GM19452 (cell line): Measurements from ENCODE around the gene DGKB.

ENCODE experiments used
- ATAC-seq: cut with Tn5 transposase; IDR thresholded peaks from one replicate; pipeline ENCODE4 v1.9.1; 2021; ENCODE audit not compliant: unreplicated experiment

Gene DGKB

DNA sequence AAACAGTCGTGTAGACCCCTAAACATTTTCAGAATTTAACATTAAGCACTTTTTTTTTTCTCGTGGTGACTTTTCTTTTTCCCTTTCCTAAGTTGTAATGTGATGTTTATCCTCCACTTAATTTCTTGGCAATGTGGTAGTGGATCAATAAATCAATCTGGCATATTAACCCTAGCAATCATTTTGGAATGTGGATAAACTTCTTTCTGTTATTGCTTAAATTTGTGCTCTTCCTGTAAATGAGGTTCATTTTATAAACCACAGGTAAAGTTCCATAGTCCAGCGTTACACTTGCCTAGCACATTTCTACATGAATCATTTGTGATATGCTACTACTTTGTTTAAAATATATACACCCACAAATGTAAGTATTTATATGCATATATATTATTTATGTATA, 665.7 kb downstream of the DGKB start:
- ATAC-seq: no peak

DNA sequence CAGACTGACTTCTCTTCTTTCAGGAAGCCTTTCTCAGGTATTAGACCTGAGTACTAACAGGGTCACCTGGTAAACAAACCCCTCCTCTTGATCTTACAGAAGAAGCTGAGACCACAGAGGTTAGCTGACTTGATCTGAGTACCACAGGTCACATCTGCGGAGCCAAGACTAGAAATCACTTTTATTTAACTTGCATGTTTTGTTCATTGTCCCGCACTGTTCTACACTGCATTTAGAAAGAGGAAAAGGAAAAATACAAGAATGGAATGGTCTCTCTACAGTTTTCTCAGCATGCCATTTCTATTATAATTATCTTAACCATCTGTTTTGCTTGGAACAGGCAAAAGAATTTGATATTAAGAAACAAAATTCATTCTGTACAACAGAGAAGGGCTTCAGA, 667.5 kb downstream of the DGKB start:
- no peak for ATAC-seq

DNA sequence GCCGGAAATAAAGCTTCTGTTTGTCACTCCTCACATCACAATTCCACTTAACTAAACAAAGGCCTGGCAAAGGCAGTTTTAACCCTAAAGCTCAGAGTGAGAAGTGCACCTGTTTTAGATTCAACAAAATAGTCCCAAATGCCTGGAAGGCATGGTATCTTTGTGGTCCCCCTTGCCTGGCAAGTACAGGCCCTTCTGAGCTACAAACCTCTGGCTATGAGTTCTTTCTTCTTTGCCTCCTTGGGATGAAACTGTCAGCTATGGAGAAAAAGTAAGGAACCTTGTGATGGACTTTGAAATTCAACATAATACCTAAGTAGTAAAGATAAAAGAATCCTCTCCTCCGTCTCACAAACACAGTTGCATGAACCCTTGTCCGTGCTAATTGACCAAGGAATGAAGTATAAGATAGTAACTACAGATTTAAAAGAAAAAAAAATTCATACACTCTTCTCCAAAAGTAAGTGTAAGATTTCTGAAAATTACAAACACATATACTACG, 668.6 kb downstream of the DGKB start:
- no peak for ATAC-seq

DNA sequence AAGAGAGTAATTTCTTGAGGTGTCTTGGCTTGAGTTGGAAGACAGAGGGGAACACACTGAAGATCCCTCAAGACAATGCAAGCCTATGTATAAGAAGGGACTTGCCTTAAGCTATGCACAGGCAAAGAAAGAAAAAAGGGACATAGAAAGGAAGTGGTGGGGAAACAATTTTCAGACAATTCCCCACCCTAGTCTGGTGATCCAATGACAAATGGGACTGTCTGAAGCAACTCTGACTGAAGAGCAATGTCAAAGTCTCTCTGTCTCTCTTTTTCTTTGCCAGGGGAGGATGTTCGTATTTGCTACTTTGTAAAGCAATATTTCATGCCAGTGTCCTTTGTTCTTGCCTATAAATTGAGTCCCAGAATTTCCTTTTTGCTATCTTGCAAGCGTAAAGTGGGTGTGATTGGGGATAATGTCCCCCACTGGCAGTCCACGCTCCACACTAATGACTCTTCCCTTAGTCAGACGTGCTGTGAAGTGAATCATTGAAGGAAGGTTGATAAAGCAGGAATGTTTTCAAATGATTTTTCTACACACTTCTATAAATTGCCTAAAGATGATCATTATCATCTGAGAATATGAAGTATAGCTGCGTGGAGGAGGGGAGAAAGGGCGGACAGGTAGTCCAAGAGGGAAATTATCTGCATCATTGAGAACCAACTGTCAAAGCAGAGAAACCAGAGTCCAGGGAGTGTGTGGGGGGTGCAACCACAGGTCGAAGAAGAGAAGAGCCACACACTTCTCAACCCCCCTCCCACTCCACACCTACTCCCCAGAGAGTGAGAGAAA, 669.3 kb downstream of the DGKB start:
- no peak for ATAC-seq

DNA sequence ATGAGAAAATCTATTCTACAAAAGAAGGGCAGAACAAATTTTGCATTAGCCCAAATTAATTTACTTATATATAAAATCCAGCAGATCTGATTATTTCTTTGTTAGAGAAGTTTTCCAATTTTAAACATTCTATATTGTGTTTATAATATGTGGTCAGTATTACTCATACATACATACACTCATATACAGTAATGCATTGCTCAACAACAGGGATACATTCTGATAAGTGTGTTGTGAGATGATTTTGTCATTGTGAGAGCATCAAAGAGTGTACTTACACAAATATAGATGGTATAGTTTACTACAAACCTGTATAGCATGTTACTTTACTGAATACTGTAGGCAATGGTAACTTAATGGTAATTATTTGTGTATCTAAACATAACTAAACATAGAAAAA, 673.5 kb downstream of the DGKB start:
- no peak for ATAC-seq

DNA sequence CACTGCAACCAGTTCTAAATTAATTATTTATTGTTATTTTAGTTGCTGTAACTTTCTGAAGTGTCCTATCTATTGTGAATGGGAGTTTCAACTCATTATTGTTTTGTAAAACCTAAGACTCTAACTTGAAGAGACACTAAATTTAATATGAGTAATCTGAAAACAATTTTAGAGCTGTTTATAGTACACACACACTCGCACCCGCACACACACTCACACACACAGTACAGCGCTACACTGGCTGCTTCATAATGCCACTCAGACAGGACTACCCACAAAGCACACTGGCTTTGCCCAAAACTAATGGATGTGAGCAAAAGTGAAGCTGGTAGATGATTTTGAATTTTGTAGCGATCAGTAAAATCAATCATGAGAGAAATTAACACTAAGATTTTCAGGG, 674.2 kb downstream of the DGKB start:
- no peak for ATAC-seq

DNA sequence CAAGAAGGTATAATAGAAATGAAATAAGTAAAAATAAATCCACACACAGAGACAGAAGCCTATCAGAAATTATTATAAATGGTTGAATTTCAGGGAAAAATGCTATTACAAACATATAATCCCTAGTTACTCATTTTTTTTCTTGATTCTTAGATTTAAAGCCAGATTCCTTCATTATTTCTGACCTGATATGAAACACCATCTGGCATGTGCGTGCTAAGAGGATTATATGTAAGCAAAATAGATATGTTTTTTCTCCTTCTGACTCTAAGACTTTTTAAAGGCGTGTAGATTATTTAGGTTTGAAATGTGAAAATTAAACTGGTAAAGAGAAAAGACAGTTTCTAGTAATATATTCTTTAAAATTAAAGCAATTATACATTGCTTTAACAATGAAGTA, 676.4 kb downstream of the DGKB start:
- ATAC-seq: no peak

DNA sequence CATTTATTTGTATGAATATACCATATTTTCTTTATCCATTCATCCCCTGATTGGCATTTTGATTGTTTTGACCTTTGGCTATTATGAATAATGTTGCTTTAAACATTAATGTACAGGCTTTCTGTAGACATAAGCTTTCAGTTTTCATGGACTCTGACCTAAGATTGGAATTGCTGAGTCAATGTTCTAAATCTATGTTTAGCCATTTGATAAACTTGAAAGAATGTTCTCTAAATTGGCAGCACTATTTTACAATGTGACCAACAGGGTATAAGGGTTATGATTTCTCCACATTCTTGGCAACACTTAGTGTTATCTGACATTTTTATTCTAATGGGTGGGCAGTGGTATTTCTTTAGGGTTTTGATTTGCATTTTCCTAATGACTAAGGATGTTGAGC, 683.4 kb downstream of the DGKB start:
- no peak for ATAC-seq

DNA sequence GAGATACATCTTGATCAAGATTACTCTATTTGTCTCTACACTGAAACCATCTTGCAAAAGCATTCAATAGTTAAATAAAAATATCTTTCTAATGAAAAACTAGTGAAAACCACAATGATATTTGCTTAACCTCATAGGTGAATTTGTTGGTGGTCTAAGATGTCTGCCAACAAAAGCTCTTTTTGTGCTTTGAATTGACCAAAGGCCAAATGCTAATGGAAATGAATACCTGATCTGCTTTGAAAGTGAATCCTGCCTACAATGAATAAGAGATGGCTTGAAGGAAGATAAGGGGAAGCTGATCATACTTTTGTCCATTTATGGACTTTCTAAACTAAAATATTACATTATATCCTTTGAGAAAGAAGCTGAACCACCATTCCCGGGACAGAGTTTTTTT, 684.2 kb downstream of the DGKB start:
- no peak for ATAC-seq

DNA sequence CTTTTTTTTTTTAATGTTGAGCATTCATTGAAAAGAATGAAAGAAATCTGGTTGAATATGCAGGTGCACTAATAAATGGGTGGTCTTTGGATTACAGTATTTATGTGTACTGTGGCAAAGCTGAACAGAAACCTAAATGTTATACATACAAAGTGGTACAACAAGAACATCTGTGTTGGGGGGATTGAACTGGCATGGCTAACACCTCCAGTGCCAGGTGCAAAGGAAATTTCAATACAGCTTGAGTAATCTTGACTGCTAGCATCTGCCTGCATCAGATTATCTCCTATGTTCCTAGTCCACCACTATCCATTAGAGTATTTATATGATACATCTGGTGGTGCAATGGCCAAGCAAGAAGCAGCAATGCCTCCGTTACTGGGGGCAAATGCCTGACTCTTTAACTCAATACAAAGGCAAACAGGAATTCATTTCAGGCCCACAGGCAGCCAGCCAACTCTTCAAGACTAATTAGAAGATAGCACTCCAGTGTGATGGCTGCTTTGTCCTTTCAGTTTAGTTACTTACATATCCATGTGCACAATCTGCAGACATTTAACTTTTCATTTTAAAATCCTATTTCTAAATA, 692.6 kb downstream of the DGKB start:
- no peak for ATAC-seq

DNA sequence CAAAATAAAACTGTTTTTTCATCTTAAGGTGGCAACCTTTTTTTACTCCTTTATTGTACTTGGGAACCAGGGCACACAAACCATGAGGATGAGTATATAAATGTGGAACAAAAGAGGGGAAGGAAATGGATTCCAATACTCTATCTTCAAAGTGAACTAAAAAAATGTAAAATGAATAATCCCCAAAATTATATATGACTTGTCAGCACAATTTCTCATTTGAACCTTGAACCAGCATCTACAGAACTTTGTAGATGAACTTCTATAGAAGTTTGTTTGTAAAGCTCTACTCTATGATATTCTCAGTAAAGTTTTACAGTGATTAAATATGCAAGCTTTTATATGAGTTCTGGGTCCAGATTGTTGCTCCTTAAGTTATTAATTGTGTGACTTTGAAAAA, 694.8 kb downstream of the DGKB start:
- no peak for ATAC-seq

DNA sequence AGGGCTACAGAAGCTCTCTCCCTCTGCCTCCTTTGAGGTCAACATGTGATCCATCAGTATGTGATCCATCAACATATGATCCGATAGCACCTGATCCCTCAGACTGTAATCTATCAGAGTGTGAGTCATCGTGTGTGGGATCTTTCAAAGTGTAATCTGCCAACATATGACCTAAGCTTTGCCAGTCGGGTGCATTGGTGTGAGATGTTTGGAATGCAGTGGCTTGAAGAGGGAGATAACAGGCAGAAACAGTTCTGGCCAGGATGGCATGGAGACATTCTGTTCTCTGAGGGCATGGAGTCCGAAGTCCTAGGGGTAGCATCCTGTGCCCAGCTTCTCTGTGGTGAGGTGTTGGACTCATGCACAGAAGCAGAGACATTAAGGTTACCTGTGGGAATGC, 695.4 kb downstream of the DGKB start:
- ATAC-seq: no peak

DNA sequence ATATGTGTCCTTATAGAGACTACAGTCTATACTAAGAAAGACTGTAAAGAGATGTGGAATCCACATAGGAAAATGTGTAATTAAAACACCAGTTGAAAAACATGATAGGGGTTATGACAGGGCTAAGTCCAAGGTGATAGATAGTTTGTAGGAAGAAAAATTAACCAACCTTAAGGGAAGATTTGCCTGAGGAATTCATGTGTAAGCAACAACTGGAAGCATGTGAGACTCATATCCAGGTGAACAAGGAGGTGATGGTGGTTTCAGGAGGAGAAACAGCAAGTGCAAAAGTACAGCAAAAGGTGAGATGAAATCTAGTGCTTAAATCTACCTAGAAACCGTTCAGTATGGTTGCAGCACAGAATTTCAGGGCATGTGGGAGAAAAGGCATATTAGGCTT, 696.4 kb downstream of the DGKB start:
- no peak for ATAC-seq

DNA sequence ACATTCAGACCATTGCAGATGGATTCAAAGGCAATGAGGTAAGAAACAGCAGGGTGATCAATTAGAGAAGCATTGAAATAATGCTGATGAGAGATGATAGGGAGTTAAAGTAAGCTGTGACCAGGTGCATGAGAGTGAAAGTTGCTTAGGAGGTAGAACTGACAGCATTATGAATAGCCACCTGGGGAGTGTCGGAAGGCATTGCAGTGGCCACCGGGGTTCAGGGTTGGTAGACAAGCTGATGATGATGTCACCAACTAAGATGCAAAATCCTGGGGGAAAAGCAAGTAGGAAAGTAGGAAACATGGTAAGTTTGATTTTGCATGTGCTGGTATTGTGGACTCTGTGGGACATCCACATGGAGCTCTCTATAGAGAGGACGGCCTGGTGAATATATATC, 701.2 kb downstream of the DGKB start:
- ATAC-seq: no peak

DNA sequence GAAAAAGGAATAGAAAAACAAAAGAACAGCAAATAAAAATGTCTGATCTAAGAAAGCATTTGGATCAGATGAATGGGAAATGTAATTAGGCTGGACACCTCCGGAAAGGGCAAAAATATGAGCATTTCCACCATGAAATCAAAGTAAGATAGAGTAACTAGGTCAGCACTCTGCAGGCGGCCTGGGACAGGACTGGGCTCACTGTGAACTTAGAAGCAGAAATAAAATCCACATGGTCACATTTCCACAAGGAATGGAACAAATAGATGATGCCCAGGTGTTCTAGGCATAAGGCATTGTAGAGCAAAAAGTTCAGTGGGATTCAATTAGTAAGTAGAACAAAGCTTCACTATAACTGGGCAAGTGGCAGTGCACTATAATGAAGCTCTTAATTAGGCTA, 703.2 kb downstream of the DGKB start:
- no peak for ATAC-seq

DNA sequence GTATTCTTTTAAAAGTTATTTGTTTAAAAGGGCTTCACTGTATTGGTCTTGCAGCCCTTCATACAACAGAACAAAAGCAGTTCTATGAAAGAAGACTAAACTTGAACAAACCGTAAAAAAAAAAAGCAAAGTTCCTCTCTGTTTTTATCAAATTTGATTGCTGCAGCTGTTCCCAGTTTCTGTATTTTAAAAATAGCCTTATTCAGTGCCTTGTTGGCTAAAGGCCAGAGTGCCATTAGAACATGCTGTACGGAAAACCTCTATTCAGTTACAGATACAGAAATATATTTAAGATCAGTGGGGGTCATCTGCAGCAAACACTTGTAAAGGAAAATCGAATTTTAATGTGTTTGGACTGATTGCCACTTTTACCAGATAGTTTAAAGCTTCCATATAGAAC, 705.3 kb downstream of the DGKB start:
- ATAC-seq: no peak

DNA sequence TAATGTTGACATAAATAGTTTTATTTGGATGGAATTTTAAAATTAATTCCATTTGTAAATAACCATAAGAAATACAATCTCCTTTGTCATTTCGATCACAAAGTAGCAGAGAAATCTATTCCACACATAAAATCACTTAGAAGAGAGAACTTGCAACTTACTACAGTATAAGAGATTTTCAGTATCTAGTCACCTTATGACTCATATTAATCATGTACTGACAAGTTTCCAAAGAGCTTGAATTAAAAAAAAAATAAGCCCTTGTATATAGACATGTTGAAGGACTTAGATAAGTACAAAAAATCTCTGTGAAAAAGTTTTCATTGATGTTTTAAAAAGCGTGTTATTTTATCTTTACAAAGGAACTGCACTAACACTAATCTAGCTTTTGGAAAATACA, 706.0 kb downstream of the DGKB start:
- ATAC-seq: no peak

DNA sequence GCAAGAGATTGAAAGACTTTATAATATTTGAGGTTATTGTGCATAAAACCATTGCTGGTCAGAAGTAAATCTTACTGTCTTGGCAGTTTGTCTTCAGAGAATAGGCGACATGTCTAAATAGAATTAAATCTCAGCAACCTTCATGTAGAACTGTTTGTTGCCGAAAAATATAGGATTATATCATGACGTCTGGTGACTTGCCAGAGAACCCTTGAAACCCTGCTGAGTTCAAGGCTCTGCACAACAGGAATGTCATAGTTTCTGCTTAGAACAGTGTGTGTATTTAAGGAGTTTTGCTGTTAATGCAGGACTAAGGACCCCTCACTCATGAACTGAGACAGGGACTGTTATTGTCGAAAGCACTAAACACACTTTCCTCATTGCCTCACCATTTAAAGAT, 706.7 kb downstream of the DGKB start:
- ATAC-seq: no peak

DNA sequence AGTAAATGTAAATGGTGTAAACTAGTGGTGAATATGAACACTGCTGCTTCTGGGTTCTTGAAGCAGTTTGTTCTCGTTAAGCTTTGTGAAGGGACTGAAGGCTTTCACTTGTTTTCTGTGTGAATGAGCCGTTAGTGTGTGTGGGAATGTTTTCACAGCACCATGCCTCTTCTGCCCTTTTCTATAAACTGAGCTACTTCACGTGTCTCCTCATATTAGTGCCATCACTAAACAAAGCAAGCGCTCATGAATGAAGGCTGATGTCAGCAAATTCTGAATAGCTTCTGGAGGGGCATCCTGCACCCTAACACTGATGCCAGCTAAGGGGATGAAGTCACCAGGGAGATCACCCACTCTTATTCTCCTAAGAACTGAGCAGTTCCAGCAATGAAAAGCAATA, 707.5 kb downstream of the DGKB start:
- no peak for ATAC-seq

DNA sequence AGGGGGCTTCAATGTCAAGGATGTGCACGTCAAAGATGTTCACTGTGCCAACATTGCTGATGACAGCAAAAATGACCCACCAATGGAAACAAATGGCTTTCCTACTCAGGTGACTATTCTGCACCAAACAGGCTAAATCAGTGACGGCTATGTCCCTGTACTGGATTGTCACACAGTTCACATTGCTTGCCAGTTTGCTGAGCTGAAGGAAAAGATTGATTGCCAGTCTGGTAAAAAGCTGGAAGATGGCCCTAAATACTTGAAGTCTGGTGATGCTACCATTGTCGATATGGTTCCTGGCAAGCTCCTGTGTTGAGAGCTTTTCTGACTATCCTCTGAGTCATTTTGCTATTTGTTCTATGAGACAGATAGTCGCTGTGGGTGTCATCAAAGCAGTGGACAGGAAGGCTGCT, 710.9 kb downstream of the DGKB start:
- no peak for ATAC-seq

DNA sequence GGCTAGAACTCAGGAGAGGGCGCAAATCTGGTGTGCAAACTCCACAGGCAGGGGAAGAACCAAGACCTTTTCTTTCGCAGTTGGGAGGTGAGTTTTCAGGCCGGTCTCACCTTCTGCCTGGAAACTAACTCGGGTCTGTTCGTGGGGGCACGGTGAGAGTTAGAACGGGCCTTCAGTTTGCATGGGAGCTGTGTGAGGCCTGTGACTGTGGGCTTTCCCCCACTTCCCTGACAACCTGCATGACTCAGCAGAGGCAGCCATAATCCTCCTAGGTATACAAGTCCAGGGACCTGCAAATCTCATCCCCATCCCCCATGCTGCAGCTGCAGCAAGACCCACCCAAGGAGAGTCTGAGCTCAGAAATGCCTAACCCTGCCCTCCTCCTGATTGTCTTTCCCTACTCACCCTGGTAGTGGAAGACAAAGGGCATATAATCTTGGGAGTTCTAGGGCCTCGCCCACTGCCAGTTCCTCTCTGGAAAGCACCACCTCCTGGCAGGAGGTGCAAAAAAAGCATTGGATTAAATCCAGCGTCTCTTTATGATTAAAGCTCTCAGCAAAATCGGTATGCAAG, 718.2 kb downstream of the DGKB start:
- ATAC-seq: no peak

DNA sequence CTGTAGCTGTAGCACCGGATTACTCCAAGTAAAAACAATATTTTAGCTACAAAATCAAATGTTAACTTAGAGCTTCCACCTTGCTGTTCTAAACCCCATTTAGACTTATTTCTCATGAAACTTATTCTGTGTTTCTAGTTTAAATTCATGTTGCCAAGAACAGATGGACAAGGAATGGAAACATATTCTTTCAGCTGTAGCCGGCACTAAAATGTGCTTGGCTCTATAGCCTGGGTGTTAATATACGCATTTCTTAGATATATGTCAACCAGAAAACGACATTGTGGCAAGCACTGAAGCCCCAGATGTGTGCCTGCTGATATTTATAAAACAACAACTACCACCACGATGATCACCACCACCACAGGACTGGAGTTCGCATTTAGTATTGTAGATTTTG, 722.8 kb downstream of the DGKB start:
- no peak for ATAC-seq

DNA sequence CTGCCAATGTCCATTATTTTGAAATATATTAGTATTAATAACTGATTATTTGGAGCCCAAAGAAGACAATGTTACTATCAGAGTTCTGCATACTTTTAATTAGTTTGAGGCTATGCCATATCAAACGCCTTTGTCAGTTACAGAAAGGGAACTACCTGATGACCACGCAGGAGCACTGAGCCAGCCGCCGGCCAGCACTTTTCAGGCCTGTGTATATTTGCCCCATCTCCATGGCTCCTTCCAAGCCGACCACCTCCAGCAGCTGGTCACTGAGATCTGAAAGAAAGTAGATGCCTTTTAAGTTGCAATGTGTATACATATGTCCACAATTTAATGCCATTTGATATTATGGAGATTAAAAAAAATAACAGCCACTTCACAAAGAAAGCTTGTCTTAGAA, 724.7 kb downstream of the DGKB start:
- no peak for ATAC-seq
